HG02938 (cell line): ENCODE data around the gene NCBP1.
A peak's percentile ranks its signal among the peaks of the same experiment; 100 is the strongest.

Experiments
- ATAC-seq: cut with Tn5 transposase; IDR thresholded peaks from one replicate; pipeline ENCODE4 v1.9.1; 2021; ENCODE audit warnings: mild to moderate bottlenecking, moderate library complexity; ENCODE audit not compliant: unreplicated experiment

The NCBP1 gene

DNA sequence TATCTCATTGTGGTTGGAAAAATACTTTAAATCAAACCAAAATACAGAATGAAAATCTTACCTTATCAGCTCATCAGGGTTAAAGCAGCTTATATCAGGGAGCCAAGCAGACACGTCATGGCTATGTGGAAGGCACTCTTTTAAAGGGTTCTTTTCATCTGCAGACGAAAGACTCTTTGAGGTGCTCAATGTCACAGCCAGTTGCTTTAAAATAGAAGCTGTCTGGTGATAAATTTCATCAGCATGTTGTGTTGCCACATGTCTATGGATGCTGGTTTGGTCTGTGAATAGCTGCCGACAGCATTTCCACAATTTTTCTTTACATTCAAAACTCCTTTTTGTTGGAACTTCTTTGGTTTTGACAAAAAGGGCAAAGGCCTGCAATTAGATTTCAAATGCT is 8.0 kb upstream of the NCBP1 start:
- no peak for ATAC-seq

DNA sequence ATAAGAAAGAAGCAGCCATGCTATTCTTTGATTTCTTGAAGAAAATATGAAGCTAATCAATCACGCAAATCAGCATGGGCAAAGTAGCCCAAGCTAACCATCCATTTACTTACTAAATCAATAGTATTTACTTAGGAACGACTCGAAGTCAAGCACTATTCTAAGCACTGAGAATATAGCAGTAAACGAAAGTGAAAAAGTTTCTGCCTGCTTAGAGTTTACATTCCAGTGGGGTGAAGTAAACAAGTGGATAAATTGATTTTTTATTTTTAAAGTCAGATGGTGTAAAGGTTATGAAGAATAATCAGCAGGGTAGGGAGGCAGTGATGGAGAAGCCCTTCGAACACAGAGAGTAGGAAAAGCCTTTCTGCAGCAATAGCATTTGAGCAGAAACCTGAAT is 6.0 kb upstream of the NCBP1 start:
- ATAC-seq: no peak

DNA sequence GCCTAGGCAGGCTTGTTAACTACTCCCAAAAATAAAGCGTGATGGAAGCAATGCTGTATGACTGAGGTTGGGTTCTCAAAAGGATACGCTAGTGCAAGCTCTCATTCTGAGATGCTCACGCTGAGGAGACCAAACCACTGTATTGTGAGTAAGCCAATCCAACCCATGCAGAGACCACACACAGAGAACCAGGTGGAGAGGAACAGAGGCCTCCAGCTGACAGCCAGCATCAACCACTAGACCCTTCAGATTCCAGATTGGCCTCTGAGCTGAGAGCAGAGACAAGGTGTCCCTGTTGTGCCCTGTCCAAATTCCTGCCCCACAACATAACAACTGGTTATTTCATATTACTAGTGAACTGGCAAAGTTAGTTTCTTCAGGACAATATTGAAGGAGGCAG is 5.0 kb upstream of the NCBP1 start:
- ATAC-seq: no peak

DNA sequence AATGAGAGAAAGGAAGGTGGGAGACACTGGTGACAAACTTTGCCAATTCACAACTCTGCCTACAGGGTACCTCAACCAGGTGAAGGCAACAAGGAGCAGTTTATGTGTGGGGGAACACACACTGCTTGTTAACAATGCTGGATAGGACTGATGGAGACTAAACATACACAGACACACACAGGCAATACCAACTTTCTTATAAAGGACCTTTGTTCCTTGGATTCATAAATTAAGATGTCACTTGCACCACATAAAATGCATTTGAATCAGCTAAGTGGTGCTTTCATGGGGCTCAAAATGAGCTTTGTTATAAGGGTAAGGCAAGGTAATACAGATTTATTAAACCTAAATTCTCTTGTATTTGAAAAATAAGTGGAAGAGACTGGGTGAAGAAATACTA is 4.5 kb upstream of the NCBP1 start:
- ATAC-seq: no peak

DNA sequence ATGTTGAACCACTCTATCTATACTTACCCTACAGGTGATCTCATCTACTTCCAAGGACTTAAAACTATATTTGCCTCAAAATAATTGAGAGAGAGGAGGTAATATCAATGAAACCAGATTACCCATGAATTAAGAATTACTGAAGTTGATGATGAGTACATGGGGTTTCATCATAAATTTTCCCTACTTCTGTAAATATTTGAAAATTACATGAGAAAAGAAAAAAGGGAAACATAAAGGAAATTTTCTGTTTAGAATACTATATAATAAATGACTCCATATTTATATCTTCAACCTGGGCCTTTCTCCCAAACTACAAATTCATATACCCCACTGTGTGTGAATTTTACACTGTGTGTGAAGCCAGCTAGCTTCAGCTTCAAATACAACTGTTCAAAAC is 3.0 kb upstream of the NCBP1 start:
- ATAC-seq: no peak

DNA sequence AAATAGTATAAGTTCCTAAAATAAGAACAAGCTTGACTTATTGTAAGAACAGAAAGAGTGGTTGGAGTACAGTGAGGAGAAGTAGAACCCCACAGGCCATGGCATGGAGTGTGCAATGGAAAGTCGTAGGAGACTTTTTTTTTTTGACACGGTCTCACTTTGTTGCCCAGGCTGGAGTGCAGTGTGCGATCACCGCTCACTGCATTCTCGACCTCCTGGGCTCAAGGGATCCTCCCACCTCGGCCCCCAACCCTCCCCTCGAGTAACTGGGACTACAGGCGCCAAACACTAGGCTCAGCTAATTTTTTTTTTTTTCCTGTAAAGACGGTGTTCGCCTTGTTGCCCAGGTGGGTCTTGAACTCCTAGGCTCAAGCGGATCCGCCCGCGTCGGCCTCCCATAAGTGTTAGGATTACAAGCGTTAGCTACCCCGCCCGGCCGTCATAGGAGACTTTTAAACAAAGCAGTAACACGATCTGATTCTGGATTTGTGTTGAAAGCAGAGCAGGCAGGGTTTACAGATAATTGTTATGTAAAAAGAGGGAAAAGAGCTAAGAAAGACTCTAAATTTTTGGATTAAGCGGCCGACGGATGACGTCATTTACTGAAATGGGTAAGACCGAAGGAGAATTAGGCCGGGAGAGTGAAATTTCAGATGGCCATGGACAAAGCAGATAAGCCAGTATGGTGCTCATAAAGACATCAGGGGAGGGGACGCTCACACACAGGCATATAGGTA is 1.2 kb upstream of the NCBP1 start:
- peak; percentile 9 for ATAC-seq

DNA sequence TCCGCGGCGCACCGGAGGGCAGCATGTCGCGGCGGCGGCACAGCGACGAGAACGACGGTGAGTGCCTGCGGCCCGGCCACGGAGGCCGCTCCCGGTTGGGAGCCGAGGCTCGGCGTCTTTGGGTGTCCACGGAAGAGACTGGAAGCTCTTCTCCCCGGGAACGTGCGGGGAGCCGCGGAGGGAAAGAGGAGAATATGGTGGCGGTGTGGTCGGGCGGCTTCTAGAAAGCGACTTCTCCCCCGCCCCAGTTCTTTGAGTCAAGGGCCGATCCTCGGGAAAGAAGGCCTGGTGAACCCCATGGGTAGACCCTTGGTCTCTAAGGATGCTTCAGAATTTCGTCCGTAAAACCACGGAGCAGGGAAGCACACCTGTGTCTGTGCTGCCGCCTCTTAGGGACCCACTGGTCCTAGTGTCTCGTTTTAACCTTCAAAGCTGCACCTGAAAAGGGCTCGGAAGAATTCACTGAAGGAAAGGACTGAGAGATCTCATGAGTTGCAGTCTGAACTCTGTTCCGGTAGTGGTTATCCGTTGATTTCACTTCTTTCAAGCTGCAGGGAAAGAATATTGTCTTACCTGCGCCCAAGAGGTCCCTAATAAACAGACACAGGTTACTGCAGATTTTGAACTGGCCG is 354 bp downstream of the NCBP1 start:
- peak; percentile 0 for ATAC-seq

DNA sequence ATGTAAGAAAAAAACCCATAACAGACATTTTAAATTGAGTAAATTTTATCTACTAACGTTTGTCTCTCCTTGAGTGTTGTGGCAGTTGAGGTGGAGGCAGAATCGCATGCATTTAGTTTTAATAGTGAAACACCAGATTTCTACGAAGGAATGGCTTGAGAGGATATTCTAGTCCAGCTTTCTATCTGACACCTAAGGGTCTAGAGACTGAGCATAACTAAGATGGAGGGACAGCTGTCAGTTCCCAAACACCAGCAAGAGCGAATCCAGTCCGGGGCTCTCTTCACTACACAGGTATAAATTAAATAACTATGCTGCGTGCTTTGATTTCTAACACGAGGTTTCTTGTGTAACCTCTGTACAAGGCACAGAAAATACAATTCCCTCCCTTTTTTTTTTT is 1.4 kb downstream of the NCBP1 start:
- ATAC-seq: no peak

DNA sequence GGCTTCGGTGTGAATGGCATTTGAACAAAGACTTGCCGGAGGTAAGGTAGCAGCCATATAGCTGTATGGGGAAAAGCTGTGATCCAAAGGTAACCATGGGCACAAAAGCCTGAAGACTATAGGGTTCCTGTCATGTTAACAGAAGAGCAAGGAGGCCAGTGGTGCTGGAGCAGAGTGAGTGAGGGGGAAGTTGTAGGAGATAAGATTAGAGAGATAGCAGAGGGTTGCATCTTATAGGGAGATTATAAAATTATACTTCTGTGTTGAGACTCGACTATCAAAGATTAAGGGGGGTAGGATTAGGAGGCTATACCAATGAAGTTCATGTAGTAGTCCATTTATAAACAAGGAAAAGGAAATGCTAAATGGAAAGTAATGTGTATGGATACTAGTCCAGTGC is 3.3 kb downstream of the NCBP1 start:
- ATAC-seq: no peak

DNA sequence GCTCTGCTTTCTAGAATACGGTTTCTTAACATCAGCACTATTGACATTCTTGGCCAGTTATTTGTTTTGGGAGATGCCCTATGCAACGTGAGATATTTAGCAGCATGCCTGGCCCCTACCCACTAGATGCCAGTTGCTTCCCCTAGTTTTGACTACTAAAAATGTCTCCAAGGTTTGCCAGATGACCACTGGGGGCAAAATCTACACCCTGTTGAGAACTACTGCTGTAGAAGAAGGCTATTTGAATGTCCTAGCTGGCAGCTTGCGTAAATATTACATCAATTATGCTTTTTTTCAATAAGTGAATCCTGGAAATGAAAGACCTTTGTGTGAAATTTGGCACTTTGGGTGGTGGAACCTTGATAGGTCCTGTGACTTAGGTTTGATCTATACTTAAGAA is 5.0 kb downstream of the NCBP1 start:
- no peak for ATAC-seq

DNA sequence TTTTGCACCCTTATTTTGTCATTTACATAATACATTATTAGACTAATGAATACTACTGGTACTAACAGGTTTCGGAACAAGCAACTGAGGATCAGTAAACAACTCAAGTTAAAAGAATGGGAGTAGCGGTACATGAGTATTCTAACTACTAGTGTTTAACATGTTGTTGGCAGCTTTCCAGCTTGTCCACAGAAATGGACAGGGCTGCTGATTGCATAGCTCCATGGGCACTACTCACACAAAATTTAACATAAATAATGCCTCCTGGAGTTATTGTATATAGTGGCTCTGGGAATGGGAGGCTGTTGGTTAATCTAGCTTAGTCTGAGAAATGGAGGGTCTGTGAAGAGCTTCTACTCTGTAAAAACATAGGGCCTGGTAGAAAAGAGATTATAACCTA is 6.7 kb downstream of the NCBP1 start:
- no peak for ATAC-seq

DNA sequence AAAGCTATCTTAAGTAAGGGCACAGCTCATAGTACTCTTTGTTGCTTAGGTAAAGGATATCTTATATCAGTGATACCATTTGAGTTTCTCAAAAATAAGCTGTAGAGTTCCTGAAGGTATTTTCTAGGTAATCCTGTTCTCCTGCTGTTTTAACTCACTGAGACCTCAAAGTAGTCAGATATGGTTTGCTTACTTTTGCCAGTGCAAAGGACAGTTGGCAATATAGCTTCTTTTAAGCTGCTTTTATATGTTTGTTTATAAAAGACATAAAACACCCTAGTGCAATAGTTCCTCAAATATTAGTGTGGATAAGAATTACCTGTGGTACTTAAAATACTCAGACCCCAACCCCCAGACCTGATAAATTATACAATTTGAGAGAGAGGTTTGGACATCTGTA is 12.1 kb downstream of the NCBP1 start:
- no peak for ATAC-seq

DNA sequence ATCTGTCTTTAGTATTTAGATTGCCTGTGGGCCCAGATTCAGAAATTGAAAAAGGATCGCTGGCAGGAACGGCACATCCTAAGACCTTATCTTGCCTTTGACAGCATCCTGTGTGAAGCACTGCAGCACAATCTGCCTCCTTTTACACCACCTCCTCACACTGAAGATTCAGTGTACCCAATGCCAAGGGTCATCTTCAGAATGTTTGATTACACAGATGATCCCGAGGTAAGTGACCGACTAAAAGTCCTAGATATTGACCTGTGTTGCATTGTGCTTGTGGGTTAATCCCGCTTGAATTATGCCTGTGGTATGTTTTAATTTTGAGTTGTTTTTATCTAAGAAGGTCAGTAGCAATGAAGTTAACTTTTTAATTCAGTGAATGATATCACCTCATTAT is 14.4 kb downstream of the NCBP1 start:
- no peak for ATAC-seq

DNA sequence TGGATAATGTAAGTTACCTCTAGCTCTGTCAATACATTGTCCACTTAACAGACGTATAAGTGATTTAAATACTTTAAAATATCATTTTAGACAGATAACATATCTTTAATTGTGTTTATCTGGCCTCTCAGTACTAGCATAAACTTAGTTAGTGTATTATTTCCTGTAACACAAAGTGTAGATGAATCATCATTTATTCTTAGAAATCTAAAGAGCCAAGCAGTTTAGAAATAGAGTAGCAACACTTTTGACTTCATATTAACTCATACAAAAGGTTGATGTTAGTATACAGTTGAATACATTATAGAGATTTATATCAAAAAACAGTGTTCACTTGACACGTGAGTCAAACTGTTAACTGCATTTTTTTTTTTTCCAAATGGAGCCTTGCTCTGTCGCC is 18.0 kb downstream of the NCBP1 start:
- ATAC-seq: no peak

DNA sequence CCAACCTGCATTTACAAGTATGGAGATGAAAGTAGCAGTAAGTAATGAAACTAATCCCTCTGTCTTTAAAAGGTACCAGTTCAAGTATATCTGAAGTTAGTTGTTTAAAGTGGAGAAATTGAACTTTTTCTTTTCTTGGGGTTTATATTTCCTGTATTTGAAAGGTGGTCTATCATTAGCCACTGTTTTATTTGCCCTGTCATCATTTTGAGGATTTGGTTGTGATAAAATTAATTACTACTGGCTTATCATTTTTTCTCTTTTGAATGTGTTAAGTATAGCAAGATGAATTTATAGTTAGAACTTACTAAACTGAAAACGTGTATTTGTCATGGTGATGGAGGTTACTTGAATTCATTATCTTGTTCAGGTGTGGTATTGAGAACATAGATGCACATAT is 25.1 kb downstream of the NCBP1 start:
- ATAC-seq: no peak

DNA sequence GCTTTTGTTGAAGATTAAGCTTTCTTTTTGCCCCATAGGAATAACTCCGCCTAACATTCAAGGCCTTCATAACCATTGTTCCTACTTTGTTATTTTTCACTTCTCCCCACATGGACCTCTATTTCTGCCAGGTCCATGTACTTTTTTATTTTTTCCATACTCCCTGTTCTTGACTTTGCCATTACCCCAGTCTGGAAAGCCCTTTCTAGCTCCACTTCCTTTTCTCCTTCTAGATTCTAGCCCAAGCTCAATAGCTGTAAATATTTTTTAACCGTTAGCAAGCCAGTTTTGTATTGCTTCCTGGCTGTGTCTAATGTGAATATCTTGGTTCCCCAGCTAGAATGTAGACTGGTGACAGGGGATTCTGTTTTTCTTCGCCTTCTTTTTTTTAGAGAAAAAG is 26.1 kb downstream of the NCBP1 start:
- no peak for ATAC-seq

DNA sequence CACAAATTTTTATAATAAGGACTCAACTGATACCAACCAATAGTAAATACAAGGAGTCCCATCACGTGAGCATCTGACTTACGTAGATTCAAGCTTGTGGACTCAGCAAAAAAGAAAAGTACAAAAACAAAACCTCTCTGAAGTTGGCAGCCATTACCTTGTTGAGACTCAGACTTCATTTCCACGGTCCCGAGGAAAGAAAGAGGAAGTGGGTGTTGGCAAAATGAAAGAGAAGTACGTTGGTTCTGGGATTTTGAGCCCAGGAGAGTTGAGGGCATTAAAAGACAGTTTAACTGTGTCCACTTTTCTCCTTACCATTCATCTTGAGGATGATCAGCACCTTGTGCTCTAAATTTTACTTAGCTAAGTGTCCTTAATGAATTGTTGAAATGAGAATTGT is 26.7 kb downstream of the NCBP1 start:
- ATAC-seq: no peak

DNA sequence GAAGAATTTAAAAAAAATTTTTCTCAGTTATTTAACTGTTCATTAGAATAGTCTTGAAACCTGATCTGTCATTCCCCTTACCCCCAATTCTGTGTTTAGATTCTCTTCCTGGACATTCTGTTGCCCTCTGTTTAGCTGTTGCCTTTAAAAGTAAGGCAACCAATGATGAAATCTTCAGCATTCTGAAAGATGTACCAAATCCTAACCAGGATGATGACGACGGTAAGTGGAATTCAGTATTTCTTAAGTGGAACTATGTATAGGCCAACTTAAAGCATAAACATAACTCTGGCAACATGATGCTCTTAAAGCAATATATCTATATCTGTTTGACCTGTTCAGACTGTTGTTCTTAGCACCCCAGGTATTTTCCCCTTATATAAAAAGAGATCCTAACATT is 27.2 kb downstream of the NCBP1 start:
- no peak for ATAC-seq

DNA sequence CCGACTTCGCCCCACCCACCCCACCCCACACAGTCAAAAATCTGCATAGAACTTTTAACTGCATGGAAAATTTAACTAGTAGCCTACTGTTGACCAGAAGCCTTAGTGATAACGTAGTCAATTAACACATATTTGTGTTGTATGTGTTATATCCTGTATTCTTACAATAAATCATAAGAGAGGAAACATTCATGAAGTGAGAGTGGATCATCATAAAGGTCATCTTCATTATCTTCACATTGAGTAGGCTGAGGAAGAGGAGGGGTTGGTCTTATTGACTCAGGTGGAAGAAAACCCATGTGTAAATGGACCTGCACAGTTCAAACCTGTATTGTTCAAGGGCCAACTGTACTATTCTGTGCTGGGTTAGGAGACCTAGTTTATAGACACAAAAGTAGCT is 32.1 kb downstream of the NCBP1 start:
- ATAC-seq: no peak

DNA sequence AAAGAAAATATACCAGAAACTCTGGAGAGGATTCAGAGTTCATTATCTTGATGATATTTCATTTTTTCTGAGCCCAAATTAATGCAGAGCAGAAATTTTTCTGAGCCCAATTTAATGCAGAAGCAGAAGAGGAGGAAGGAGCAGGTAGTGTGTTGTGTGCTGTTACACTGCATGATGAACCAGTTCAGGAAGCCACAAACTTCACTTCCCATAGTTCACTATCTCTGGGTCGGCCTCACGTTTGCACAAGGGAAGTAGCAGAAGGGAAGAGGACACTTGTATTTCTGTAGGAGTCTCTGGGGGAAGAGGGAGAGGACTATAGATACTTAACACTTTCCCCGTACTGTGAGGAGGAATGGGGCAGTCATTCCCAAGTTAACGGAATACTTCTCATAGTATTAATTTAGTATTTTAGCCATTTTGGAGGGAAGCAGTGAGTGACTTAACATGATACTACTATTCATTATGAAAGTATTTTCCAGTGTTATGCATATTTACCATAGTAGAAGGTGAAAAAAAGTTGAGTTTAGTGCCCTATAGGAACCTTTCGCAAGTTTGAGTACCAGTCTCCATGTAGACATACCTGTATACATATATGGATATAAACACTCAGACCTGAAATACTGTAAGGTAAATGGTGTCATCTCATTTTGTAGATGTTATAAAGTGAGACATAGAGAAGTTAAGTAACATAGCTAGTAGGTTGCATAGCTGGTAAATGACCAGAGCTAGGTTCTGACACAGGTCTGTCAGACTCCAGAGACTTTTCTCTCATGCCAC is 33.5 kb downstream of the NCBP1 start:
- no peak for ATAC-seq

DNA sequence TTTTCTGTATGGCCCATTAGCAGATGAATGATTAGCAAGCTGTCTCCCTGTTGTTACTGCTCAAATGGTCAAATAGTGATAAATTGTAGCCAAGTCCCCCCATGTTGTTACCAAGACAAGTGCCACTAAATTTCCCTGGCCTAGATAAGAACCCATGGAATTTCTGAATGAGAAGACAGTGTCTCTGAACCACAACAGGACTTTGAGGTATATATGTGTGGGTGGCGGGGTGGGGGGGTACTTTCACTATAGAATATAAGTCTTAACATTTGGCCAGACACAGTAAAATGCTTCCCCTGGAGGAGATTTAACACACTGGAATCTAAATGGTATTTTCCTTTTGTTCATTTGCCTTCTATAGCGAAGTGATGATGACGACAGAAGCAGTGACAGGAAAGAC is 34.9 kb downstream of the NCBP1 start:
- no peak for ATAC-seq

DNA sequence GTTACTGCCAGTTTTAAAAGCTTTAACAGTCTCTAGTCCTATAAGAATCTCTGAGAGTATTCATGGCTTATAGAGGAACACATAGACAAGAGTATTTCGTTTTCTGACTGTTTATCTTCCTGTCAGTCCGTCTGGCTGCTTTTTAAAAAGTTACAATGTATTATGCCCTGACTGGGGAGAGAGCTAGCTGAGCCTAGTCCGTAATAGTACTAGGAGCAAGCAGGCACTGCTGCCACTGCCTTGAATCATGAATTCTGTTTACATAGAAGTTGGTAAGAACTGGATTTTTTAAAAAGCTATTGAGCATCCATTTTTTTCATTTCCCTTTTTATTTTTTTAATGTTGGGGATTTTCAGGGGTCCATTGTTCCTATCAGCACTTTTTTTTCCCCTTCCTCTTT is 37.0 kb downstream of the NCBP1 start:
- ATAC-seq: no peak
